Glomerular visceral epithelial cell (primary cell): Measurements from ENCODE around the gene ULK4.
"Not testable (repeated sequence)": the region's sequence is repeated elsewhere in the genome, so short reads cannot be mapped to it uniquely, and the experiment has no call there.

ENCODE experiments used
- DNase-seq: peaks from one replicate; pipeline ENCODE4 v3.0.0-alpha.2; 2016; ENCODE audit errors: extremely low spot score

Gene ULK4

DNA sequence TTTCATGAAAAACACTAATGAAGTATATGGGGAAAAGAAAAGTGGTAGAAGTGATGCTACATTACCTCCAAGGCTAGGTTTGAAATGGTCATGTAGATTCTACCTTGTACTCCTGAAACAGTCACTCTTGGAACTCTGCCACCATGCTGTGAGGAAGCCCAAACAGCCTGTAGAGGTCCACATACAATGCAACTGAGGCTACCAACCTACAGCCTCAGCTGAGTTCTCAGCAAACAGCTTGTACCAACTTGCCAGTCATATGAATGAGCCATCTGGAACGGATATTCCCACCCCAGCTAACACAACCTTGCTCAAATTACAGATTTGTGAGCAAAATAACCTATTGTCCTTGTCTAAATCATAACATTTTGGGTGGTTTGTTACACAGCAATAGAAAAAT lies 193.5 kb downstream of the ULK4 start:
- no peak for DNase-seq

- not testable (repeated sequence) for DNase-seq
Observed at GRCh38 chr3:41762867-41763266, 199.0 kb downstream of the ULK4 start.

GRCh38 chr3:41753651-41754050 lies 208.3 kb downstream of the ULK4 start:
- no peak for DNase-seq

- DNase-seq = no peak
Observed at GRCh38 chr3:41751597-41751996, 210.3 kb downstream of the ULK4 start.

DNA sequence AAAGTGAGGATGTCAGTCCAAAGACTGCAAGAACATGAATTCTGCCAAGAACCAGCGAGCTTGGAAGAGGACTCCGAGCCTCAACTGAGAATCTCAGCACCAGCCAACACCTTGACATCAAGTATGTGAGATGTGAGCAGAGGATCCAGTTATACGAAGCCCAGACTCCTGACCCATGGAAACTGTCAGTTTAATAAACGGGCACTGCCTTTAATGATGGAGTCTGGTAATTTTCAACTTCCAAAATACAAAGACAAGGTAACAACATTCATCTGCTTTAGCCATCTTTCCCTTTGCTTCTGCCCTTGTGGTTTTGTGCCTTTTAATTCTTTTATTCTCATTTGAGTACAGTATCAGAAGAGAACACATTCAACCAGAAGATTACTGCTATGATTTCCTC lies 211.9 kb downstream of the ULK4 start:
- DNase-seq = no peak

DNA sequence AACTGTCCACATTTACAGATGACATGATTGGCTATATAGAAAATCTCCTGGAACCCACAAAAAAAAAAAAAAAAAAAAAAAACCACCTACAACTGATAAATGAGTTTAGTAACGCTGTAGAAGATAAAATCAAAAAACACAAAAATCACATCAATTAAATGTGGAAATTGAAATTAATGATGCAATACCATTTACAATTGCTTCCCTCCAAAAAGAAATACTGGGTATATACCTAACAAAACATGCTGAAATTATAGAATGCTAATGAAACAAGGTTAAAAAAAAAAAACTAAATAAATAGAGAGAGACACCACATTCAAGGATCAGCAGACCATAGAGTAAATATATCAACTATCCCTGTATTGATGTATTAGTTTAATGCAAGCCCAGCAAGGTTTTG lies 215.7 kb downstream of the ULK4 start:
- DNase-seq = no peak

DNA sequence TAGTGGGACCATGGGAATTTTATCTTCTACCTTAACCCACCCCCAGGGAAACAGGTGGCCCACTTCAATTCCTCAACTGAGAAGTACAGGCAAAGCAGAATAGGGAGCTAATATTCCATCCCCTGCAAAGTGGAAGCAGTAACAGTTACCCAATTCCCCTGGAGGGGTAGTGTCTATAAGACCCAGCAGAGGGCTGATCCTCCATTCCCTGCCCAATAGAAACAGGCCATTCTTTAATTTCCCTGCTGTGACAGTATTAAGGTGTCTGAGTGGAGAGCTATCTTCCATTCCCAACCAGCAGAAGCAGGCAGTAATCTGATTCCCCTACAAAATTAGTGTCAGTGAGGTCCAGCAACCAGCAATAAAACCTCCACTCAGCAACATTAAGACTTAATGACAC lies 219.8 kb downstream of the ULK4 start:
- DNase-seq = no peak

- DNase-seq = no peak
Observed at GRCh38 chr3:41740374-41740886, 221.5 kb downstream of the ULK4 start.

DNA sequence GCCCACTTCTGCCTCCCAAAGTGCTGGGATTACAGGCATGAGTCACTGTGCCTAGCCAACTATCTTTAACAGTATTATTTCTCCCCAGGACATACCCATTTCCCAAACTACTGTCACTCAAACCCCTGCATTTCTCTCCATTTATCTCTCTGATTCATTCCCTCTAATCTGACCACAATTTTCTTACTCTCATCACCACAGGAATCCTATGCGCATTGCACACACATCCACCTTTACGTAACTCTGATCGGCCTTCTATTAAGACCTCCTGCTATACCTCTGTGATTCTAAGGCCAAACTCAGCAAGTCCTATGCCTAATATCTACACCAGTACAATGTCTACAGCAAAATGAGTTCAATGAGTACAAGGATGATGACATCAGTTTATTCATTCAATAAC lies 235.0 kb downstream of the ULK4 start:
- peak; percentile 64 for DNase-seq

DNA sequence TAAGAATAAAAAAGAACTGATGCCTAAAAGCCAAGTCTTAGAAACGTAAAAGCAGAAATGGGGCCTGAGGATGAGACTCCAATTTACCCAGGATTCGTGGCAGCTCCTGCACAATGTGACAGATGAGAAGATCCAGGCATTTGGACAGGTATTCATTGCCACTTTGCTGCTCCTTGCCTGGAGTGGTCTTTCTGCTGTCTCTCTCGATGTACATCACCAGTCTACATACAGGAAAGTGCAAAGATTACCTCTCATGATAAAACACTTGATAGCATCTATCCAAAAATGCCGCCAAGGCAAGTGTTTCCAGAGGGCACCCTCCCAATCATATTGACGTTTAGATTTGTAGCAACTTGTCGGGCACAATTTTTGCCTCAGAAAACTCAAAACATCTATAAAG lies 244.3 kb downstream of the ULK4 start:
- DNase-seq = no peak

- DNase-seq = peak; percentile 34
Observed at GRCh38 chr3:41716471-41716870, 245.4 kb downstream of the ULK4 start.

DNA sequence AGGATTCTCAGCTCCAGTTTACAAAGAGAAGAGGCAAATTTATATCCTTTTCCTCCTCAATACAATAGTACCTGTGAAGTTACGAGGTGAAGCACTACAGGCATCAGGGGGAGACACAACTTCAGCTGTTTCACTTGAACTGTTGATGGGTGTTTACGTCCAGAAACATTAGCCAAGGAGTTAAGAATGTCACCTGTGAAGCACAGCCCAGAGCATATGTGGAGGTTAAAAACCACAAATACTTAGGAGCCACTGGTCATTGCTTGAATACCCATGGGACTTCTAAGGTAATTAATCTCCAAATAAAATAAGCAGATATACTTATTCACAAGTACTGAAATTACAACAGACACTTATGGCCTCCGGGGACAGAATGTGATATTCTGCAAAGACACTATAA lies 246.5 kb downstream of the ULK4 start:
- DNase-seq = peak; percentile 54

GRCh38 chr3:41711651-41712050 lies 250.3 kb downstream of the ULK4 start:
- peak; percentile 31 for DNase-seq

- peak; percentile 90 for DNase-seq
Observed at GRCh38 chr3:41710646-41711388, 251.1 kb downstream of the ULK4 start.

DNA sequence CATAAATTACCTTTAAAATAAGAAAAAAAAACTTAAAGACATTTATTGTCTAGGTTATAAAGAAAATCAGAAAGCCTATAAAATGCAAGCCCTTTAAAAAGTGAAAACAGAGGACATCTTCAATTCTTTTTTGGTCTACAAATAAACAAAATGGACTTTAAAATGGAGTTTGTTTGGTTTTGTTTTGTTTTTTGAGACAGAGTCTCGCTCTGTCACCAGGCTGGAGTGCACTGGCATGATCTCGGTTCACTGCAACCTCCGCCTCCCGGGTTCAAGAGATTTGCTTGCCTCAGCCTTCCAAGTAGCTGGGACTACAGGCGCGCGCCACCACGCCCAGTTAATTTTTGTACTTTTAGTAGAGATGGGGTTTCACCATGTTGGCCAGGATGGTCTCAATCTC lies 252.7 kb downstream of the ULK4 start:
- not testable (repeated sequence) for DNase-seq

DNA sequence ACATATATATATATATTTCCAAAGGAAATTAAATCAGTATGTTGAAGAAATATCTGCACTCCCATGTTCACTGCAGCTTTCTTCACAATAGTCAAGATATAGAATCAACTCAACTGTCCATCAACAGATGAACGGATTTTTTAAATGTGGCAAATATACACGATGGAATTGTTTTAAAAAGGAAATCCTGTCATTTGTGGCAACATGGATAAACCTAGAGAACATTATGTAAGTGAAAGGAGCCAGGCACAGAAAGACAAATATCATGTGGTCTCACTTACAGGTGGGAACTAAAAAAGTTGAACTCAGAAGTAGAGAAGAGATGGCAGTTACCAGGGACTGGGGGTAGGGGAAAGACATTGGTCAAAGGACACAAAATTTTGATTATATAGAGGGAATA lies 253.7 kb downstream of the ULK4 start:
- DNase-seq = no peak

GRCh38 chr3:41705893-41706292 lies 256.0 kb downstream of the ULK4 start:
- no peak for DNase-seq

DNA sequence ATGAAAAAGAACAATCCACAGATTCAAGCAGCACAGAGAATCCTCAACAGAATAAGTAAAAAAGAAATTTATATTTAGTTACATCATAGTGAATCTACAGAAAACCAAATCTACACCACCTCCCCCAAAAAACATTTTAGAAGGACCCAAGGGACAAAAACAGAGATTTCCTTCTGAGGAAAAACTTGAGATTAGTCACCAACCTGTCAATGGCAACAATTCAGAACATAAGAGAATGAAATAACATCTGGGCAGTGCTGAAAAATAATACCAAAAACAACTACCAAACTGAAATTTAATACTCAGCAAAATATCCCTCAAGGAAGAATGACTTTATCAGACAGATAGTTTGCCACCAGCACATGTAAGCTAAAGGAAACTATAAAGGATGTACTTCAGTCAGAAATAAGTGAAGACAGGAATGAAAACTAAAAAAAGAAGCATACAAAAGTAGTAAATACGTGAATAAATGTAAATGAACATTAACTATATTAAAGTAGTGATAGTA lies 260.7 kb downstream of the ULK4 start:
- DNase-seq = no peak

GRCh38 chr3:41700155-41700554 lies 261.7 kb downstream of the ULK4 start:
- DNase-seq = no peak

DNA sequence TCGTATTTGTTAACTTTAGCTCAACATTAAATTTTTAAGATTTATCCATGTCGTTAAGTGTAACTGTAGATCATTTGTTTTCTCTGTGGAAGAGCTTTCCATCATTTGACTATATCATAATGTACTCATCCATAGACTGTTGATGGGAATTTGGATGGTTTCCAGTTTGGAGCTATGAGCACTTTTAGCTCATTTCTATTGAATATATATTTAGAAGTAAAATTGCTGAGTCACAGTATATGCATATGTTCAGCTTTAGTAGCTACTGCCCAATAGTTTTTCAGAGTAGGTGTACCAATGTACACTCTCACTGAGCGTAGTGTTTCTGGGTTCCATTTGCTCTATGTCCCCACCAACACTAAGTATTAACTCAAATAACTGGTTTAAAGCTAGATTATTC lies 263.0 kb downstream of the ULK4 start:
- DNase-seq = no peak

GRCh38 chr3:41697702-41698101 lies 264.2 kb downstream of the ULK4 start:
- DNase-seq = no peak

DNA sequence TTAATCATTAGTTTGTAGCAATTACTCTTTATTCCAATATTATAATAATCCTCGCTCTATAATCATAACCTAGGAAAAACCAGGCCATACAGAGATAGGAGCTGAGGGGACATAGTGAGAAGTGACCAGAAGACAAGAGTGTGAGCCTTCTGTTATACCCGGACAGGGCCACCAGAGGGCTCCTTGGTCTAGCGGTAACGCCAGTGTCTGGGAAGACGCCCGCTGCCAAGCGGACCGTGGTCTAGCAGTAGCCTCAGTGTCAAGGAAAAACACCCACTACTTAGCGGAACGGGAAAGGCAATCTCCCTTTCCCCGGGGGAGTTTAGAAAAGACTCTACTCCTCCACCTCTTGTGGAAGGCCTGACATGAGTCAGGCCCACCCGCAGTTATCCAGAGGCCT lies 266.1 kb downstream of the ULK4 start:
- DNase-seq = not testable (repeated sequence)

DNA sequence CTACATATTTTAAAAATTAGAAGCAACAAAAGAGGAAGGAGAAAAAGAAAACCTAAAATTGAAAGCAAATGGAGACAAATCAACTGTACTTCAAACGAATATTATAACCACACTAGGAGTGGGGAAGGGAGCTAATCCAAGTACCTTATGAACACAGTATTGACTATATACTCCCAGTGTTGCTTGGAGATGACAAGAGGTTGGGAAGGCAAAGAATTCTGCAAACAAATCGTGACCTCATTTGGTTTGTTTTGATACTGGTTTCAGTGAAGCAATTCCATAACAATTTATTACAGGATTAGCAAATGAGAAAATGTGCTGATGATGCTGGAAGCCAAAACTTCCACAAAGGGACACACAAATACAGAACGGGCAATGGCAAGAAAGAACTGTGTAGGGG lies 268.1 kb downstream of the ULK4 start:
- DNase-seq = no peak
